IPS-20b (cell line): ENCODE measurements around the gene FAM83E.

ENCODE experiments used
- H3K27ac ChIP-seq: one replicate; pipeline ENCODE4 v1.5.1; 2013; ENCODE audit warnings: low read length
- H3K27me3 ChIP-seq: 2 replicates; pipeline ENCODE4 v1.6.1; 2013; ENCODE audit warnings: mild to moderate bottlenecking, low read length, inconsistent platforms; ENCODE audit not compliant: insufficient read depth
- H3K36me3 ChIP-seq: 2 replicates; pipeline ENCODE4 v1.6.1; 2013; ENCODE audit warnings: low read depth, mild to moderate bottlenecking, inconsistent platforms, low read length, moderate library complexity; ENCODE audit not compliant: insufficient read depth
- H3K4me1 ChIP-seq: 2 replicates; pipeline ENCODE4 v1.6.1; 2013; ENCODE audit warnings: mild to moderate bottlenecking, control low read depth, inconsistent platforms, low read length, moderate library complexity; ENCODE audit not compliant: insufficient read depth
- H3K4me3 ChIP-seq: 2 replicates; pipeline ENCODE4 v1.5.1; 2013; ENCODE audit warnings: mild to moderate bottlenecking, low read length, inconsistent platforms
- H3K9ac ChIP-seq: 2 replicates; pipeline ENCODE4 v1.6.1; 2013; ENCODE audit warnings: low read depth, mild to moderate bottlenecking, inconsistent platforms, low read length, moderate library complexity
- H3K9me3 ChIP-seq: 2 replicates; pipeline ENCODE4 v1.6.1; 2013; ENCODE audit warnings: mild to moderate bottlenecking, low read depth, low read length, inconsistent platforms; ENCODE audit not compliant: insufficient read depth

The FAM83E gene

DNA sequence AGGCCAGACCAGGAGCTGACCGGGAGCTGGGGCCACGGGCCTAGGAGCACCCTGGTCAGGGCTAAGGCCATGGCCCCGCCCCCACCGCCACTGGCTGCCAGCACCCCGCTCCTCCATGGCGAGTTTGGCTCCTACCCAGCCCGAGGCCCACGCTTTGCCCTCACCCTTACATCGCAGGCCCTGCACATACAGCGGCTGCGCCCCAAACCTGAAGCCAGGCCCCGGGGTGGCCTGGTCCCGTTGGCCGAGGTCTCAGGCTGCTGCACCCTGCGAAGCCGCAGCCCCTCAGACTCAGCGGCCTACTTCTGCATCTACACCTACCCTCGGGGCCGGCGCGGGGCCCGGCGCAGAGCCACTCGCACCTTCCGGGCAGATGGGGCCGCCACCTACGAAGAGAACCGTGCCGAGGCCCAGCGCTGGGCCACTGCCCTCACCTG, 11.0 kb upstream of the FAM83E start:
- Histone ChIP-seq H3K4me1 (peaks cover 11% of the 10 kb centered on the region; the same call in 1 of the 2 replicates), H3K36me3 (no peaks in the 10 kb centered on the region), H3K27ac (no peak overlapping the region), H3K9me3 (no peaks in the 10 kb centered on the region), H3K27me3 (no peaks in the 10 kb centered on the region), H3K9ac (no peak overlapping the region), H3K4me3 (no peak overlapping the region)

DNA sequence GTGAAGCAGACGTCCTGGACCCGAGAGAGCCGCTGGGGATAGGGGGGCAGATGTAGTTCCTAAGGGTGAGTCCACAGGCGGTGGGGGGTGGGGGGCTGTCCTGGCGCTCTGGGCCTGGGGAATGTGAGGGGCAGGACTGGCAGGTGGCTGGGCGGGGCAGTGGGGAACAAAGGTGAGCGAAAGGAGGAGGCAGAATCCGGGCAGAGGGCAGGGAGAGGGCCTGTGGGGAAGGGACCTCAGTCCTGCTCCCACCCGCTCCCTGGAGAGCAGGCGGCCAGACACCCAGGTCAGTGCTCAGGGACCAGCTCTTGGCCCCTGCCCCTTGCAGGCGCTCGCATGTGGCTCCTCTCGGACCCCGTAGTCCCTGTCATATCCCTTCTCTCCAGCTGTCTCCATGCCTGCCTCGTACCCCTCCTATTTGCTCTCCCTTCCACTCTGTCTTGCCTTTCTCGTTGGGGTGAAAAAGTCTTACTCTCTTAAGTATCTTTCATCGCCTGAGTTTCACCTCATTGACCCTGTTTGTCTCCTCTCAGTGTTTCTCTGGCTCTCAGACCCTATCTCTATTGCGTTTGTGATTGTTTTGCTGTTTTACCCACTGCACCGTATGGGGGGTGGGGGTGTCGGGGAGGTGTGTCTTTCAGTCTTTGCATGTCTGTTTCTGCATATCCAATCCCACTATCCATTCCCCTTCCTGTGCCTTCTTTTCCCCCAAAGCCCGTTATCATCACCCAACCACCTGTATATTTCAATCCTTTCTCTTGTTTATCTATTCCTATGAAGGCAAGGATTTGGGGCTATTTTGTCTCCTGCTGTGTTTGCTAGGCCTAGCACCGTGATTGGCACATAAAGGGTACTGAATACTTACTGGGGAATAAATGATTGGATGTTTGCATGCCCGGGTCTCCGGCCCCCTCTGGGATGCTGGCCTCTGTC, 10.2 kb upstream of the FAM83E start:
- Histone ChIP-seq H3K27me3 (no peaks in the 10 kb centered on the region), H3K4me1 (peaks cover 11% of the 10 kb centered on the region; the same call in 1 of the 2 replicates), H3K9ac (peak overlapping the region; percentile 94; the same call in 1 of the 2 replicates), H3K9me3 (no peaks in the 10 kb centered on the region), H3K4me3 (peak overlapping the region; percentile 96), H3K27ac (peak overlapping the region; percentile 95), H3K36me3 (no peaks in the 10 kb centered on the region)

DNA sequence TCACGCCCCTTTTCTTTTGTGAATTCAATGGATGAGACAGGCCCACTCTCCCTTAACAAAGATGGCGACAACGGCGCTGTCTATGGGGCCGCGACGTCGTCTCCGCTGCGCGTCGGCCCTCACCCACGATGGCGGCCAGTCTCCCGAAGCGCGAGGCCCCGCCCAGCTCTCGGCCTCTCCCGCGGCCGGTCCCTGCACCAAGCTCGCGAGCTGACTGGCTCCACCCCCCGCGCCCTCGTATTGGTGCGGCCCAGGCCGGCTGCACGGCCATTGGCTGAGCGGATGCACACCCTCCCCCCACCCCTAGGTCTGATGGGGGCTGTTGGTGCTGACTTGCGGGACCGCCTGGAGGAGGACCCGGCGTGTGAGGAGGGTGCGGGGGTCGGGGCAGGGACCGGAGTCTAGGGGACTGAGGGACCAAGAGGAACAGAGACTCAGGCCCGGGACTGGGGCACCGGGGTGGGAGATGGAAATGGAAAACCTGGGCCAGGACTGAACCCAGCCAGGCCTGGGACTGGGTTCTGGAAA, 9.3 kb upstream of the FAM83E start:
- Histone ChIP-seq H3K4me1 (peaks cover 11% of the 10 kb centered on the region; the same call in 1 of the 2 replicates), H3K4me3 (peak overlapping the region; percentile 96), H3K9me3 (no peaks in the 10 kb centered on the region), H3K9ac (peak overlapping the region; percentile 94), H3K27me3 (no peaks in the 10 kb centered on the region), H3K27ac (peak overlapping the region; percentile 95), H3K36me3 (no peaks in the 10 kb centered on the region)

DNA sequence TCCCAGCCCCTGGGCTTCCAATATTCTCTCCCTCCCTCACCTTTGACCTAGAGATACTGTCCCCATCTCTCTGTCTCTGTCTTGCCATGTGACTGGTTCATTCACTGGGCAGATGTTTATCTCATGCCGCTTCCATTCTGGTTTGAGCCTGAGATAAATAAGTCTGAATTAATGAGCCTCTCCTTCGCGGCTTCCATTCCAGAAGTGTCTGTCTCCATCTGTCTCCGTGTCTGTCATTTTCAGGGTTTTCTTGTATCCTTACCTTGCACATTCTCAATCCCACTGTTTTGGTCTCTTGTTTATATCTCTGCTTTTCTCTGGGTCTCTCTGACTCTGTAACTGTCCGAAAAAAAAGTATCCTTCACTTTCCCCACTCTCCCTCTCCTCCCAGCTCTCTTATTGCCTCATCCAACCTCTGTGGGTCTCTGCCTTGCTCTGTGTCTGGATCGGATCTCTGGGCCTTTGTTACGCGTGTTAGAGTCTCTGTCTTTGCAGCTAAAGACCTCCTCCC, 8.7 kb upstream of the FAM83E start:
- peak overlapping the region; percentile 41 for H3K27ac ChIP-seq

DNA sequence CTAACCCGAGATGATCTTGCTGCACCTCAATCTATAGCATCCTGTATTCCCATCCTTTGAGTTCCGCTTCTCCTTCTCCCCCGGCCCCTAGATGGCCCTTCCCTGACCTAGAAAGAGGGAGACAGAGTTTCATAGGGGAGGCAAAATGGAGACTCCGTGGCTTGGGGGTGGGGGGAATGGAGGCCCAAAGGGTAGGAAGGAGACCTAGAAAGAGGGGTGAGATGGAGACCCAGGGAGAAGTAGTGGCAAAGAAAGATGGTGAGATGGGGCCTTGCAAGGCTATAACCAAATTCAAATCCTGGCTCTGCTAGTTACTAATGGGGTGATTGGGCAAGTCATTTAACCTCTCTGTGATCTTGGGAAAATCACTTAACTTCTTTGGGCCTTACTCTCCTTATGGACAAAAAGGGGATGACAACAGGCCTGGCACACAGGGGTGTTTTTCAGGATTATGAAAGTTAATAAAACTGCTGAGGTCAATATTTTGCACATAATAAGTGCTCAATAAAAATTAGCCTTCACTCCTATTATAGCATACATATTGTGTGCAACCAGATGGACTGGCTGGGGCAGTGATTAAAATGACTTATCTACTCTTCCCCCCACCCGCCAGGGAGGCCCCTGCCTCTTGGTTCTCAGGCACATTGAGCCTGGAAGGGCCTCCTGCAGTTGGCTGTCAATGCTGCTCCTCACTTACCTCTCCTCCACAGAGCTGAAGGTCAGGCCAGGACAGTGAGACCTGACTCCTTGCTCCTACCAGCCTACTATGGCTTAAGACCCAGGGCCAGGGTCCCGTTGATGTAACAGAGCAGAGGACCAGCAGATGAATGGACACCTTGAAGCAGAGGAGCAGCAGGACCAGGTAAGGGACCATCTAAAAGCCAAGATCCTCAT, 5.1 kb upstream of the FAM83E start:
- peaks cover 15% of the 10 kb centered on the region for H3K4me1 ChIP-seq
- peaks cover 35% of the 10 kb centered on the region for H3K36me3 ChIP-seq
- peak overlapping the region; percentile 95 for H3K4me3 ChIP-seq
- no peaks in the 10 kb centered on the region for H3K27me3 ChIP-seq
- H3K9ac ChIP-seq: peak overlapping the region; percentile 99
- H3K9me3 ChIP-seq: no peaks in the 10 kb centered on the region
- peak overlapping the region; percentile 41 for H3K27ac ChIP-seq

More for the DNA sequence above, 8.7 kb upstream of the FAM83E start:
- Histone ChIP-seq H3K9ac (peak overlapping the region; percentile 79; the same call in 1 of the 2 replicates), H3K27me3 (no peaks in the 10 kb centered on the region), H3K4me1 (peaks cover 11% of the 10 kb centered on the region; the same call in 1 of the 2 replicates), H3K36me3 (no peaks in the 10 kb centered on the region), H3K9me3 (no peaks in the 10 kb centered on the region), H3K4me3 (peak overlapping the region; percentile 62)

- Histone ChIP-seq H3K9me3 (no peaks in the 10 kb centered on the region), H3K27me3 (no peaks in the 10 kb centered on the region), H3K4me3 (peak within 1 kb of the TSS; percentile 95), H3K27ac (peak within 1 kb of the TSS; percentile 41), H3K9ac (peak within 1 kb of the TSS; percentile 99), H3K4me1 (peaks cover 18% of the 10 kb centered on the region), H3K36me3 (peaks cover 35% of the 10 kb centered on the region)
Measured at GRCh38 chr19:48618916-48619691, 4.2 kb upstream of the FAM83E start, which contains the start of the genes RPL18 and SPHK2. RPL18 (minus strand) TSS chr19:48619178; CDS start chr19:48619143, 35 bp downstream. SPHK2 (plus strand) TSS chr19:48619506; CDS start chr19:48620515, 1,009 bp downstream.

GRCh38 chr19:48618278-48618915, 3.5 kb upstream of the FAM83E start:
- Histone ChIP-seq H3K36me3 (peaks cover 35% of the 10 kb centered on the region), H3K4me1 (peaks cover 17% of the 10 kb centered on the region), H3K4me3 (peak overlapping the region; percentile 95), H3K27ac (peak overlapping the region; percentile 20), H3K27me3 (no peaks in the 10 kb centered on the region), H3K9me3 (no peaks in the 10 kb centered on the region), H3K9ac (peak overlapping the region; percentile 99)

GRCh38 chr19:48617146-48617937, 2.5 kb upstream of the FAM83E start:
- Histone ChIP-seq H3K27ac (no peak overlapping the region), H3K9me3 (no peaks in the 10 kb centered on the region), H3K4me3 (peak overlapping the region; percentile 95), H3K36me3 (peaks cover 35% of the 10 kb centered on the region), H3K4me1 (peaks cover 15% of the 10 kb centered on the region), H3K27me3 (no peaks in the 10 kb centered on the region), H3K9ac (peak overlapping the region; percentile 99)

GRCh38 chr19:48616491-48617056, 1.7 kb upstream of the FAM83E start:
- Histone ChIP-seq H3K4me1 (peaks cover 15% of the 10 kb centered on the region), H3K36me3 (peaks cover 35% of the 10 kb centered on the region), H3K27ac (no peak overlapping the region), H3K27me3 (no peaks in the 10 kb centered on the region), H3K9ac (peak overlapping the region; percentile 99; the same call in 1 of the 2 replicates), H3K4me3 (peak overlapping the region; percentile 95; the same call in 1 of the 2 replicates), H3K9me3 (no peaks in the 10 kb centered on the region)
